ENCODE results near the gene SLC25A45. TPM values are rescaled to one million over a fixed set of nuclear protein-coding genes. Genes with fewer than 3 reads are reported as not detected.

Gene SLC25A45
- total RNA-seq, 3 donors from 2014 or later (not counting 1 experiment from before 2014, with no cell fraction given) = 50.9 to 61.1 (median 61.0) TPM

GRCh38 chr11:65420506-65420905, 38.1 kb upstream of the SLC25A45 start:
- Histone ChIP-seq H3K27me3 (ENCODE audit: control insufficient read depth, insufficient read depth, low read length) (no peaks in the 10 kb centered on the region), H3K9me3 (ENCODE audit: control insufficient read depth, insufficient read depth, low read length) (no peaks in the 10 kb centered on the region), H3K27ac (ENCODE audit: low read length) (peak overlapping the region; percentile 100), H3K4me1 (ENCODE audit: control insufficient read depth, insufficient read depth, low read length) (peaks cover 68% of the 10 kb centered on the region), H3K36me3 (ENCODE audit: control insufficient read depth, insufficient read depth, low read length) (no peaks in the 10 kb centered on the region), H3K4me3 (ENCODE audit: low read length) (peak overlapping the region; percentile 84)
- DNase-seq = peak in 1 of 2 donors; percentile 32
- Mint-ChIP-seq H3K27me3 (ENCODE audit: low read depth in 2 of 2) (peaks cover 0 to 5% of the 10 kb centered on the region in 2 donors), H3K27ac (peak overlapping the region; percentile 98 to 100), H3K4me1 (peaks cover 86 to 93% of the 10 kb centered on the region in 2 donors), H3K4me3 (peak overlapping the region; percentile 95), H3K9me3 (no peaks in the 10 kb centered on the region), H3K36me3 (no peaks in the 10 kb centered on the region)
- ATAC-seq = no peak
- intact Hi-C loops (cut with micrococcal nuclease) = no loop called here
- TF ChIP-seq CTCF (IDR thresholded peaks at IDR 0.05) = no peak
- WGBS (ENCODE audit: insufficient coverage) = no CpG with 5 or more reads among the region's 2 CpGs

GRCh38 chr11:65419772-65420481, 37.5 kb upstream of the SLC25A45 start:
- H3K4me3 Mint-ChIP-seq = peak overlapping the region; percentile 88
- WGBS (ENCODE audit: insufficient coverage) = 3% methylated on average over 6 of the region's 6 CpGs
- peaks cover 80 to 90% of the 10 kb centered on the region in 2 donors for H3K4me1 Mint-ChIP-seq
- TF ChIP-seq CTCF (IDR thresholded peaks at IDR 0.05) = no peak
- no peaks in the 10 kb centered on the region for H3K36me3 Mint-ChIP-seq
- H3K4me3 ChIP-seq (ENCODE audit: low read length) = peak overlapping the region; percentile 13
- H3K27me3 ChIP-seq (ENCODE audit: control insufficient read depth, insufficient read depth, low read length) = no peaks in the 10 kb centered on the region
- no peaks in the 10 kb centered on the region for H3K9me3 ChIP-seq (ENCODE audit: control insufficient read depth, insufficient read depth, low read length)
- ATAC-seq = no peak
- intact Hi-C loops (cut with micrococcal nuclease) = loop anchor here (5.0 kb wide), 2 partner anchors 53 to 152 kb away; partner anchors contain the start of genes FAM89B and ZNRD2
- peak overlapping the region; percentile 100 for H3K27ac ChIP-seq (ENCODE audit: low read length)
- peaks cover 69% of the 10 kb centered on the region for H3K4me1 ChIP-seq (ENCODE audit: control insufficient read depth, insufficient read depth, low read length)
- DNase-seq = peak in 1 of 2 donors; percentile 70
- no peaks in the 10 kb centered on the region for H3K9me3 Mint-ChIP-seq
- peaks cover 0 to 5% of the 10 kb centered on the region in 2 donors for H3K27me3 Mint-ChIP-seq (ENCODE audit: low read depth in 2 of 2)
- no peaks in the 10 kb centered on the region for H3K36me3 ChIP-seq (ENCODE audit: control insufficient read depth, insufficient read depth, low read length)
- peak overlapping the region; percentile 98 to 100 for H3K27ac Mint-ChIP-seq

- Histone ChIP-seq H3K9me3 (ENCODE audit: control insufficient read depth, insufficient read depth, low read length) (no peaks in the 10 kb centered on the region), H3K36me3 (ENCODE audit: control insufficient read depth, insufficient read depth, low read length) (no peaks in the 10 kb centered on the region), H3K27ac (ENCODE audit: low read length) (peak overlapping the region; percentile 100), H3K27me3 (ENCODE audit: control insufficient read depth, insufficient read depth, low read length) (no peaks in the 10 kb centered on the region), H3K4me1 (ENCODE audit: control insufficient read depth, insufficient read depth, low read length) (peaks cover 69% of the 10 kb centered on the region), H3K4me3 (ENCODE audit: low read length) (peak overlapping the region; percentile 39)
- no peak for DNase-seq
- no peak for TF ChIP-seq CTCF (IDR thresholded peaks at IDR 0.05)
- Mint-ChIP-seq H3K36me3 (no peaks in the 10 kb centered on the region), H3K4me3 (peak overlapping the region; percentile 88), H3K27me3 (ENCODE audit: low read depth in 2 of 2) (peaks cover 0 to 5% of the 10 kb centered on the region in 2 donors), H3K27ac (peak overlapping the region; percentile 98 to 100), H3K9me3 (no peaks in the 10 kb centered on the region), H3K4me1 (peaks cover 75 to 84% of the 10 kb centered on the region in 2 donors)
- WGBS (ENCODE audit: insufficient coverage) = 23% methylated on average over 7 of the region's 7 CpGs
- intact Hi-C loops (cut with micrococcal nuclease) = loop anchor here (5.0 kb wide), 2 partner anchors 52 to 153 kb away; partner anchors contain the start of genes FAM89B and ZNRD2
- ATAC-seq = no peak
Observed at GRCh38 chr11:65419460-65419771, 37.0 kb upstream of the SLC25A45 start.
